ENCODE results near the gene PARN.
"Not testable (repeated sequence)": the region's sequence is repeated elsewhere in the genome, so short reads cannot be mapped to it uniquely, and the experiment has no call there.

The PARN gene

DNA sequence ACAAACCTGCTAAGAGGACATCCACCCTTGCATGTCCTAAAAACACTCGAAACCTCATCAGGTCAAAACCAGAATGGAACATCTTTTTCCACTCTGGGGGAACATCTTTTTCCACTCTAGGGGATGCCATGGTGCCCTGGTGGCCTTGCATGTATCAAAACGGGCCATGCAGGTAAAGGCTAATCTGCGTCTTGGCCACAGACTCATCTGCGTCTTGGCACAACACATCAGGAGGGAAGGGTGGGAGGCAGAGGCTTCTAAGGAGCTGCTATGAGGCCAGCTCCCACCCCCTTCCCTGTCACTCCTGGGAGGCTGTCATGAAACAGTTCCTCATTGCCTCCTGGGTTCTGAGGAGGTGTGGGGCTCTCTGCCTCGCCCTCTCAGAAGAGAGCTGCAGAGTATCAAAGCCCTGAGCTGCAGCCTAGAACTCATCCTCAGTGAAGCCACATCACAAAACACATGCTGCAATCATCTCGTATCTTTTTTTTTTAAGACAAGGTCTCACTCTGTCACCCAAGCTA is 27.6 kb downstream of the PARN start:
- no peak for TF ChIP-seq CTCF (IDR thresholded peaks at IDR 0.05; ENCODE audit: low read depth, low read length)
- no peak for DNase-seq (ENCODE audit: low read depth, low spot score)
- H3K4me3 ChIP-seq (ENCODE audit: low read depth, low read length), result no peak overlapping the region
- in situ Hi-C loops (cut with HindIII; ENCODE audit: low sequenced_read_pairs), result no loop called here

- peak; percentile 52 for DNase-seq (ENCODE audit: low read depth, low spot score)
- TF ChIP-seq CTCF (IDR thresholded peaks at IDR 0.05; ENCODE audit: low read depth, low read length), result peak; percentile 52
- in situ Hi-C loops (cut with HindIII; ENCODE audit: low sequenced_read_pairs), result no loop called here
These were observed 29.9 kb downstream of the PARN start for GRCh38 chr16:14600164-14600563.

GRCh38 chr16:14586637-14587305 is 43.3 kb downstream of the PARN start:
- no peak for DNase-seq (ENCODE audit: low read depth, low spot score)
- in situ Hi-C loops (cut with HindIII; ENCODE audit: low sequenced_read_pairs), result no loop called here
- H3K4me3 ChIP-seq (ENCODE audit: low read depth, low read length), result no peak overlapping the region
- TF ChIP-seq CTCF (IDR thresholded peaks at IDR 0.05; ENCODE audit: low read depth, low read length), result no peak

More at GRCh38 chr16:14600164-14600563, 29.9 kb downstream of the PARN start:
- H3K4me3 ChIP-seq (ENCODE audit: low read depth, low read length), result no peak overlapping the region

- DNase-seq (ENCODE audit: low read depth, low spot score), result no peak
- no peak overlapping the region for H3K4me3 ChIP-seq (ENCODE audit: low read depth, low read length)
- in situ Hi-C loops (cut with HindIII; ENCODE audit: low sequenced_read_pairs), result no loop called here
- no peak for TF ChIP-seq CTCF (IDR thresholded peaks at IDR 0.05; ENCODE audit: low read depth, low read length)
These were observed 44.8 kb downstream of the PARN start for GRCh38 chr16:14585287-14585686.

GRCh38 chr16:14580926-14581325 is 49.1 kb downstream of the PARN start:
- H3K4me3 ChIP-seq (ENCODE audit: low read depth, low read length); in situ Hi-C loops (cut with HindIII; ENCODE audit: low sequenced_read_pairs); DNase-seq (ENCODE audit: low read depth, low spot score): not testable (repeated sequence)

DNA sequence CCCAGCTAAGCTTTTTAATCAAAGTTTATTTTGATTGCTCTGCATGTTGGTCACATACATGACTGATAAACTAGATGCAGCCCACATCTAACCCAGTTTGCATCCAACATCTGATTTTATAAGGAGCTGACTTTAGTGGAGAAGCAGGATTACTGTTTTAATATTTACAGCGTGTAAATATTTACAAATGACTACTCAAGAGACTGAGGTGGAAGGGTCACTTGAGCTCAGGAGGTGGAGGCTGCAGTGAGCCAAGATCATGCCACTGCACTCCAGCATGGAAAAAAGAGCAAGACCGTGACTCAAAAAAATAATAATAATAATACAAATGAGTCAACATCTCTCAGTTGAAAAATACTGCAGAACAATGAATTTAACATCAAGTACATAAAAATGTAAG is 50.8 kb downstream of the PARN start:
- in situ Hi-C loops (cut with HindIII; ENCODE audit: low sequenced_read_pairs), result no loop called here
- H3K4me3 ChIP-seq (ENCODE audit: low read depth, low read length), result no peak overlapping the region
- TF ChIP-seq CTCF (IDR thresholded peaks at IDR 0.05; ENCODE audit: low read depth, low read length), result no peak
- no peak for DNase-seq (ENCODE audit: low read depth, low spot score)

GRCh38 chr16:14576532-14576931 is 53.5 kb downstream of the PARN start:
- in situ Hi-C loops (cut with HindIII; ENCODE audit: low sequenced_read_pairs), result no loop called here
- H3K4me3 ChIP-seq (ENCODE audit: low read depth, low read length), result no peak overlapping the region
- DNase-seq (ENCODE audit: low read depth, low spot score), result no peak
- no peak for TF ChIP-seq CTCF (IDR thresholded peaks at IDR 0.05; ENCODE audit: low read depth, low read length)

Data from astrocyte of the spinal cord (primary cell).